ENCODE results near the gene PDCD1LG2.
"Not testable (repeated sequence)": the region's sequence is repeated elsewhere in the genome, so short reads cannot be mapped to it uniquely, and the experiment has no call there.

PDCD1LG2 gene

DNA sequence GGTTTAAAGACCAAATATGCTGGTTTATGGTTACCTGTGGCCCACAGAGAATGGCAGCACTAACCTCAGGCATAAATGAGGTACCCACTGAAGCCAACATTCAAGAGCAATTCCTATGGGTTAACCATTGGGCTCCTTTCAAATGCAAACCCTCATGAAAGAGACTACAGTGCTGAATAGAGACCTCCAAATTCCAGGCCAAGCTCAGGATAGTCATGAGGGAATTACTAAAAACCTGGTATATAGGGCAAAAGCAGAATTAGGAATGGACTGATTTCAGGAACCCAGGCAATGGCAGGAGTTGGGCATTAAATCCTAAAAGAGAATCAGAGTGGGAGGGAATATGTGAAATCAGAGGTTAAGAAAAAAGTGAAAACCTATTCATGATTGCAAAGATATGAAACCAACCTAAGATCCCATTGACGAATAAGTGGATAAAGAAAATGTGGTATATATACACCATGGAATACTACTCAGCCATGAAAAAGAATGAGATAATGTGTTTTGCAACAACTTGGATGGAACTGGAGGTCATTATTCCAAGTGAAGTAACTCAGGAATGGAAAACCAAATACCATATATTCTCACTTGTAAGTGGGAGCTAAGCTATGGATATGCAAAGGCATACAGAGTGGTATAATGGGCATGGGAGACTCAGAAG is 51.6 kb downstream of the PDCD1LG2 start:
- no peak for DNase-seq (ENCODE audit: low read depth, low spot score)
- no peak overlapping the region for H3K27ac ChIP-seq

DNA sequence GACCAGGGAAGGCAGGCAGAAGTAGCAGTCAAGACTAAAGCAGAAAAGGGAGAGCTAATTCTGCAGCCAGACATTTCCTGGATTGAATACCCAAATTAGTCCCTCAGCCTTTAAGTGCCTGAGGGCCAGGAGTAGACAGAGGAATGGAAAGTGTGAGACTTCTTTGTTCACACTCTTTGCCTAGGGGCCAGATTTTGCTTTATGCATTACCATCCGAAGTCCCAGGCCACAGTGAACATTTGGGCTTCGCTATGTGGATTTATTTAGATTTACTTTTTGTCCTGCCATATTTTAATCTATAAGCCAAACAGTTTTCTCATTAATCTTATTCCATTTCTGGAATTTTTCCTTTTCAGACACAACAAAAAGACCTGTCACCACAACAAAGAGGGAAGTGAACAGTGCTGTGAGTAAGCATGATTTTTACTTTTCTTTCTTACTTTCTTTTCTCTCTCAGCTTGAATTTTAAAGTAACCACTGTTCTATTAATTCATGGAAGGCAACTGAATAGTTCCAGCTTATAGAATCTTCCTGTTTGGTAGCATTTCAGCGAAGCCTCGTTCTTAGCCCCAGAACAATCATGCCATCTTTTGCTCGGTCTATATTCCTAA is 52.6 kb downstream of the PDCD1LG2 start:
- DNase-seq (ENCODE audit: low read depth, low spot score): no peak
- H3K27ac ChIP-seq: peak overlapping the region; percentile 97

DNA sequence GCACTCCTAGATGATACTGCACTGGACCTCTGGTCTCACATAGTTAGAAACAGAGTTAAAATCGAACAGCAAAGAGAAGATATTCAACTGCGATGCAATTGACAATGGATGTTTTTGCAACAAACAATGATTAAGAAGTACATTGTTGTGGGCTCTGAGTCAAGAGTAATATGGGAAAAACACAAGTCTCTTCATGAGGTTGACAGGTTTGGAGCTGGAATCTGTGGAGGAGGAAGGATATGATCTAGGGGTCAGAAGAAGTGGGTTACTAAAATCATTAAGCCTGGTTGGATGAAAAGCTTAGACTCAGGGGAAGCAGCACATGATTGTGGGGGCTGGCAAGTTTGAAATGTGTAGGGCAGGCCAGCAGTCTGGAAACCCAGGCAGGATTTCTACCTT is 53.1 kb downstream of the PDCD1LG2 start:
- DNase-seq (ENCODE audit: low read depth, low spot score): no peak
- peak overlapping the region; percentile 97 for H3K27ac ChIP-seq

DNA sequence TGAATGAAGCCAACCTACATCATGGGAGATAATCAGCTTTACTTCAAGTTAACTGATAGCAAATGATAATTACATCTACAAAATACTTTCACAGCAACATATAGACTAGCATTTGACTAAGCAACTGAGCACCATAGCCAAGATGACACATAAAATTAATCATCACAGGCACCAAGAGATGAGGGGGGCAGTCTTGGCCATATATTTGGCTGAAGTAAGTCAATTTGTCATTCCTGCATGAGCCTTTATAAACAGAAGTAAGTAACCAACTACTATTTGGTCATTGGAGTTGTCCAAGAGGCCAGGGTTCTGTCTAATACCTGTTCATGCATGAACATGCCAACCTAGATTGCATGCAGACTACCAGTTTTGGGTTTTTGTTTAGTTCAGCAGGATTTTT is 53.6 kb downstream of the PDCD1LG2 start:
- peak overlapping the region; percentile 97 for H3K27ac ChIP-seq
- peak; percentile 41 for DNase-seq (ENCODE audit: low read depth, low spot score)

DNA sequence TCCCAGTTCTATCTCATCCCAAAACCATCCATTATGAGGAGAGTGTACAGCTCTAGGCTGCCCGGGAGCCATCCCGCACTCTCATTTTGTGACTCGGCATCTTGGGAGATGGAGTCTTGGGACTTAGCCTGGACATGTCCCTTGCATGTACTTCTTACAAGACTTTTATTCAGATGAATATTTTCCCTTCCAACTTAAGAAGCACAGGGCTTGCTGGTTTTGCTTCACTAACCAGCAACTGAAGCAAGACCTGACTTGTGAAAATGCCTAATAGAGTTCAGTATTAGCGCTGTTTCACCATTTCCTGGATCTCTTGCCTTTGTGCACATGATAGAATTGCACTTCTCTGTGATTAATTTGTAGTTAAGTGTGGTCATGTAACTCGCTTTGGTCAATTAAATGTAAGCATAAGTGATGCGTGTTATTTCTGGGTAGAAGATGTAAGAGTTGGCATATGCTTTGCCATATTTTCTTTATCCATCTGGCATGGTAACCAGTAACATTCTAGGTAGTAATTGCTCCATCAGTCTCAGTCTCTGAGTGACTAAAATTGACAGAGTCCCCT is 55.8 kb downstream of the PDCD1LG2 start:
- peak; percentile 86 for DNase-seq (ENCODE audit: low read depth, low spot score)
- H3K27ac ChIP-seq: peak overlapping the region; percentile 97

DNA sequence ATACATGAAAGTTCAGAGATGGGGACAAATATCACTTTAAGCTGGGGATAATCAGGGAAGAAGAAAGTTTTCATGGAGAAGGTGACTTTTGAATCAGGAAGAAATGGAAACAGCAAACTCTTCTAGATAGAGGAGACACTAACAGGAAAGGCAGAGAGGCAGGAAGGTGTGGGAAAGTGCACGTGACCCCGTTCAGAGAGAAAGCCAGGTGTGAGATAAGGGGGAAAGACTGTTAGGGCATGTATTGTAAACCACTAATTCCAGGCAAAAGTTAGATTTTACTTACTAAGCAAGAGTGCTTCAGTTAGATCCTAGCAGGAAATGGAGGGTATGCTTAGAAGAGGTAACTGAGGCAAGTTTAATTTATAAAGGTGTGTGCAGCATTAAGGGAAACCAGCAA is 58.5 kb downstream of the PDCD1LG2 start:
- peak overlapping the region; percentile 7 for H3K27ac ChIP-seq
- no peak for DNase-seq (ENCODE audit: low read depth, low spot score)

DNA sequence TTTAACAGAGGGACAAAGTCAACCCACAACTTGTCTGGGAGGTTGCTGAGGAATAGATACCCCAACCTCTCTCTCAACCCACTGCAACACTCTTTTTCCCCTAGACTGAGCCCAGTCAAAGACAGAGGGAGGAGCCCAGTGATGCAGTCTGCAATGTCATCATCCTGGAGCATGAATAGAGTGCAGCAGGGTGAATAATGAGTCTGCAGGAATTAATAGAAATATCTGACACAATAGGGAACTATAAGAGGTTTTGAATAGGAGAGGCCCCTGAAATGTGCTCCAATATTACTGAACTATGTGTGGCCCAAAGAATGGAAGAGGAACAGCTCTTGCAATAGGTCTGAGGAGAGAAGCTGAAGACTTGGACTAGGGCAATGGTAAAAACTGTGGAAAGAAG is 59.1 kb downstream of the PDCD1LG2 start:
- no peak for DNase-seq (ENCODE audit: low read depth, low spot score)
- peak overlapping the region; percentile 7 for H3K27ac ChIP-seq

DNA sequence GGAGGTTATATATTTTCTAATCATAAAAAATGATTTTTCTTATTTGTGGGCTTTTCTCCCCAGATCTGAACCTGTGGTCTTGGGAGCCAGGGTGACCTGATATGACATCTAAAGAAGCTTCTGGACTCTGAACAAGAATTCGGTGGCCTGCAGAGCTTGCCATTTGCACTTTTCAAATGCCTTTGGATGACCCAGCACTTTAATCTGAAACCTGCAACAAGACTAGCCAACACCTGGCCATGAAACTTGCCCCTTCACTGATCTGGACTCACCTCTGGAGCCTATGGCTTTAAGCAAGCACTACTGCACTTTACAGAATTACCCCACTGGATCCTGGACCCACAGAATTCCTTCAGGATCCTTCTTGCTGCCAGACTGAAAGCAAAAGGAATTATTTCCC is 59.6 kb downstream of the PDCD1LG2 start:
- peak overlapping the region; percentile 7 for H3K27ac ChIP-seq
- no peak for DNase-seq (ENCODE audit: low read depth, low spot score)

DNA sequence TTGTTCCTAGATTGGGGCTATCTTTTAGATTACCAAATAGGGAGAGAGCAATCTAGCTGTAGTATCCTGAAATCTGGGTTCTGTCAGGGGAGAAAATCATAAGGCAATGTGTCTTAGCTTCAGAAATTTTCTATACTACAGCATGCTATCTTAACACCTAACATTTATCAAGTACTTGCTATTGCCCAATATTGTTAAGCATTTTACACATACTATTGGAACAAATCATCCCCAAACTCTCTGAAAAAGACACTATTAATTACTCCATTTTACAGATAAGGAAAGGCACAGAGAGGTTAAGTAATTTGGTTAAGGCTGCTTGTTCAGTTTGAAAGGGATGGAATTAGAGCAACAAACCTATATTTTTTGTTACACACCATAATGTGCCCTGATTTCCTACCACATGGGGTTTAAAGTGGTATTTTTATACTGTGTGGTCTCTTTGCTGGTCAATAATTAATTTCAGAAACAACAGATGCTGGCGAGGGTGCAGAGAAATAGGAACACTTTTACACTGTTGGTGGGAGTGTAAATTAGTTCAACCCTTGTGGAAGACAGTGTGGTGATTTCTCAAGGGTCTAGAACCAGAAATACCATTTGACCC is 61.4 kb downstream of the PDCD1LG2 start:
- no peak for DNase-seq (ENCODE audit: low read depth, low spot score)
- no peak overlapping the region for H3K27ac ChIP-seq

DNA sequence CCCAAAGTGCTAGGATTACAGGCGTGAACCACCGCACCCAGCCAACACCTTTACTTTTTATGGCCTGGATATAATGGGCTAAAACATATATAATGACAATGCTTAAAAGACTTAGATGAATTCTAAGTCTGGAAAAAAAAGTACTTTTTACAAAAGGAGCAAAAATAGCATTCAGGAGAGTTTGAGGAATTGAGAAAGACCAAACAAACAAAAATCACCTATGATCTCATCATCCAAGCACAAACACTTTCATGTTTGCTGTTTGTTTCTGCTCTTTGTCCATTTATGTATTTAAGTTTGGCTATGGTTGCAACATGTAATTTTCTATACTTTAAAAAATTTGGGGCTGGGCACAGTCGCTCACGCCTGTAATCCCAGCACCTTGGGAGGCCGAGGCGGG is 63.8 kb downstream of the PDCD1LG2 start:
- no peak overlapping the region for H3K27ac ChIP-seq
- DNase-seq (ENCODE audit: low read depth, low spot score): no peak

DNA sequence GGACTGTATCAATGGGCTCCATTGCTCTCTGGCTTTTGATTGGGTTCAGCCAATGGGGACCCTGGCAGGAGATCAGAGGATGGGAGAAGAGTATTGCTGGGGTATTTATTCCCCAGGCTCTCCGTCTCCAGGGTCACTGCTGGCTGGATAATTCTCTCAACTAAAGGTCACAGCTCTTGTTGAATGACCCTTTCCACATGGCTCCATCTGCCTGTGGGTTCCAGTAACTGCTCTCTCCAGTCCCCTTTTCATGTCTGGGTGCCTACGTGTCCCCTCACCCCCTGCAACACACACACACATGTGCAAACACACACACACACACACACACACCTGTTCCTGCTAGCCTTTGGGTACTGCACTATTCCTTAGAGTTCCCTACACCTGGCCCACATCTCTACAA is 64.7 kb downstream of the PDCD1LG2 start:
- no peak for DNase-seq (ENCODE audit: low read depth, low spot score)
- H3K27ac ChIP-seq: no peak overlapping the region

DNA sequence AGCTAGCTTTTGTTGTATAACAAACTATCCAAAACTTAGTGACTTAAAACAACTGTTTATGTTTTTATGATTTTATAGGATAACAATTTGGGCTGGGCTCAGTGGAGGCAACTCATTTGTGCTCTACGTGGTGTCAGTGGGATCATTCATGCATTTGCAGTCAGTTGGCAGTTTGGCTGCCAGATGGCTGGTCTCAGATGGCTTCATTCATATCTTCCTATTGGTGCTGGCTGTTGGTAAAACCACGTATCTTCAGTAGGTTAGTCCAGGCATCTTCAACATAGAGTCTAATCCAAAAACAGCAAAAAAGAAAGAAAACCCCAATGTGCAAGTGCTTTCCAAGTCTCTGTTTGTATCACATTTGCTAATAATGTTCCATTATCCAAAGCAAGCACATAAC is 66.9 kb downstream of the PDCD1LG2 start:
- H3K27ac ChIP-seq: no peak overlapping the region
- no peak for DNase-seq (ENCODE audit: low read depth, low spot score)

DNA sequence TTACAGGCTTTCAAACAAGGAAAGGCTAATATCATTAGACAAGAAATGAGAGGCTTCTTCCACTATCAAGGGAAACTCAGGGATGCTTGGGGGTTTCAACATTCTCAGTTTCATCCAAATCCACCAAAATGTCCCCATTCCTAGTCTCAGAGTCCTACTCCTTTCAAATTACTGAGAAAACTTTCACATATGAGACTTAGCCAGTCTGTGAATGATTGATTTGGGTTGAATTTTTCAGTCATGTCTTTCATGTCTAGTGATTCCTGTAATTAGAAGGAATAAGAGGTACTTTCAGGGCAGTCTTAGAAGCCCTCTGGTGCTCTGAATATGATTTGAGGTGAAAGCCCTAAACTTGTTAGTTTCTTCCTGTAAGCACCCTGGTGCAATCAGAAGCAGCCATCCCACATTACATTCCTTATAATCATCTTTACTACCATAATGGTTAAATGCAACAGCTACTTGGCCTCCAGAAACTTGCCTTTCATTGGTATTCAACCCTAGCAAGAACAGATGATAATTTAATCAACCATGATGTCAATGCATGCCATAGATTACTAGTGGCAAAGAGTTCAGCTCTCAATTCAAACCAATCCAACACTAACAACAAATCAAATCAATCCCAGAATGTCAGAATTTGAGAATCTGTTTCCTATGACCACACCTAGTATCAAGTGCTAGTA is 67.8 kb downstream of the PDCD1LG2 start:
- DNase-seq (ENCODE audit: low read depth, low spot score): no peak

DNA sequence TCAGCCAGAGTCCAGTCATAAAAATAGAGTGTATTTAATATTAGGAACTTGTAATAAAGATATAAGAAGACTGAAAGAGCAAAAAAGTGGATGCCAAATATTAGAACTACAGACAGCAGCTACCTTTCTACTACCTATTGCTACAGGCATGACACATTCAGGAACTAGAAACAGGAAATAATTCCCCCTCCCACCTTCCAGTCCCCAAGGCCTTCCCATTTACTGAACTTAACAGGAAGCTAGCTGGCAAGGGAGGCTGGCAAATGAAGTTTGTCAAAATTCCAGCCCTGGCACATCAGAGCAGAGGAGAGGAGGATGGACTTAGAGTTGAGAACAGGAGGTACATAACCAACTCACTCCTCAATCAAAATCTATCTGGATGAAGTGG is 68.4 kb downstream of the PDCD1LG2 start:
- peak overlapping the region; percentile 66 for H3K27ac ChIP-seq
- DNase-seq (ENCODE audit: low read depth, low spot score): no peak

More for the DNA sequence above, 67.8 kb downstream of the PDCD1LG2 start:
- peak overlapping the region; percentile 66 for H3K27ac ChIP-seq

DNA sequence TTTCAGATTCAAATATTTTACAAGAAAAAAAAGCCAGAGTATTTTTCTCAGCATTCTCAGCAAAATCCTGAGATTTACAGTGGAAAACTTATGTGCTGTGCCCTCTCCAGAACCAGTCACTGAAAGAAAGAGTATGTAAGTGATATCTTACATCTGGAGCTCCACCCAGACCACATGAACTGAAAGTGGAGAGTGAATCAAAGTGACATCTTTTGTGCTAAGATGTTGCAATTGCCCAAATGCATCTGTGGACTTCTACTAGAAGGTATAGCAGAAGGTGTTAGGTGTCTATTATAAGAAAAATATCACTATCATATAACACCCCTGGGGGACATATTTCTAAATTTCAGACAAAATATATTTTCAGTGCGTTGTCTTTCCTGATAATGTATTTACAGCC is 69.5 kb downstream of the PDCD1LG2 start:
- DNase-seq (ENCODE audit: low read depth, low spot score): no peak
- H3K27ac ChIP-seq: no peak overlapping the region

DNA sequence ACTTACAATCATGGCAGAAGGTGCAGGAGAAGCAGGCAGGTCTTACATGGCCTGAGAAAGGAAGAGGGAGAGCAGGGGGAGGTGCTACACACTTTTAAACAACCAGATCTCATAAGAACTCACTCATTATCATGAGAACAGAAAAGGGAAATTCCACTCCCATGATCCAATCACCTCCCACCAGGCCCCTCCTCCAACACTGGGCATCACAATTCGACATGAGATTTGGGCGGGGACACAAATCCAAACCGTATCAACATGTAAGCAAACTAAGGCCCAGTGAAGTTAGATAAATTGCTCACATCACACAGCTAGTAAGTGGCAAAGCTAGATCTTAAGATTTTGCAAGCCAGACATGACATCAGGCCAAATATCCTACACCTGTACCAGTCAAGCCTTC is 70.3 kb downstream of the PDCD1LG2 start:
- no peak overlapping the region for H3K27ac ChIP-seq
- DNase-seq (ENCODE audit: low read depth, low spot score): no peak

DNA sequence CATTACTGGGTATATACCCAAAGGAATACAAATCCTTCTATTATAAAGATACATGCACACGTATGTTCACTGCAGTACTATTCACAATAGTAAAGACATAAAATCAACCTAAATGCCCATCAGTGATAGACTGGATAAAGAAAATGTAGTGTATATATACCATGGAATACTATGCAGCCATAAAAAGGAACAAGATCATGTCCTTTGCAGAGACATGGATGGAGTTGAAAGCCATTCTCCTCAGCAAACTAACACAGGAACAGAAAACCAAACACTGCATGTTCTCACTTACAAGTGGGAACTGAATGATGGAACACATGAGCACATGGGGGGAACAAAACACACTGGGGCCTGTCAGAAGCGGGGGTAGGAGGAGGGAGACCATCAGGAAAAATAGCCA is 71.4 kb downstream of the PDCD1LG2 start:
- not testable (repeated sequence) for H3K27ac ChIP-seq; DNase-seq (ENCODE audit: low read depth, low spot score)

DNA sequence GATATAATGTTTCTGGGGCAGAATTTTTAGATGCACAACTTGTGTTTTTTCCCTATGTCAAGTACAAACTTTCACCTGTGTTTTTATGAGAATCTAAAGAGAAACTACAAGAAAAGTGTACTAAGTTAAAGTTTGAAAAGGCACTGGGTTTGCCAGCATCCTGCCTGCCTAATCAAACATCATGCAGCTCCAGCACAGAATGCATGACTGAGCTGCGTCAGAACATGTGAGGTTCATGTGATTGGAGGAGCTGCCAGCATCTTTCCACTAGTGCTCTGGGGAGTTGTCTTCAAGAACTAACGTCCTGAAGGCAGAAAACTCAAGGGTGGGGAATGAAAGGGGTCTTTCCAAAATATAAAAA is 72.5 kb downstream of the PDCD1LG2 start:
- no peak for DNase-seq (ENCODE audit: low read depth, low spot score)
- peak overlapping the region; percentile 60 for H3K27ac ChIP-seq

DNA sequence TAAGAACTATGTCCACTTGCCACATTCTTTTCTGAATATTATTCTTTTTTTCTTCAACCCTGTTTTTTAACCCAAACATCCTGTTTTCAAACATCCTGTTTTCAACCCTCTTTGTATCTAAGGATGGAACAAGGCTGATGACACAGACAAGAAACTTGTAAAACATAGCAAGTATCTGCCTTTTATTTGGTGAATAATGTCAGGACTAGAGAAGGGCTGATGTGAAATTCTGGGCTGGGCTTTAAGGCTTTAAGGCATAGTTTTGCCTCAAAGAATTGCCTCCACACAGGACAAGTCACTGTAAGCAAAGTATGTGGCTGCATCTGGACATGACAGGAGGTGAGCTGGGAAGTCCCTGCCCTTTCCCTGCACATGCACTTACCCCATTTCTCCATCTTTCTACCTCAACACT is 76.1 kb downstream of the PDCD1LG2 start:
- peak overlapping the region; percentile 80 for H3K27ac ChIP-seq
- DNase-seq (ENCODE audit: low read depth, low spot score): no peak

DNA sequence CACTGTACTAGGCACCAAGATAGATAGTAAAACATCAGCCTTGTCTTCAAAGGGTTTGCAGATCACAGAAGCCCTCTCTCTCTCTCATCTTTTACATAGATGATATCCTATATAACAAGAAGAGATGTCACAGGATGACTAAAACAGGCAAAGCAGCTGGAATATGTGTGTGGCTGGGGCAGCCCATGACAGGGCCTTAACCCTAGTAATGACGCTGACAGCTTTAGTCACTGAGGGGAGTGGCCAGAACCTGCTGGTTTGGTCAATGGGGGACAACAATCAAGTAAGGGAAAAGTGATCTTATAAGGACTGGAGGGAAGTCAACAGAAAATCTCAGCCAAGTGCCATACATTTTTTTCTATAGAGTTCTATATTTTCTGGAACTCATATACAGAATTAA is 76.7 kb downstream of the PDCD1LG2 start:
- DNase-seq (ENCODE audit: low read depth, low spot score): peak; percentile 59
- H3K27ac ChIP-seq: peak overlapping the region; percentile 80

DNA sequence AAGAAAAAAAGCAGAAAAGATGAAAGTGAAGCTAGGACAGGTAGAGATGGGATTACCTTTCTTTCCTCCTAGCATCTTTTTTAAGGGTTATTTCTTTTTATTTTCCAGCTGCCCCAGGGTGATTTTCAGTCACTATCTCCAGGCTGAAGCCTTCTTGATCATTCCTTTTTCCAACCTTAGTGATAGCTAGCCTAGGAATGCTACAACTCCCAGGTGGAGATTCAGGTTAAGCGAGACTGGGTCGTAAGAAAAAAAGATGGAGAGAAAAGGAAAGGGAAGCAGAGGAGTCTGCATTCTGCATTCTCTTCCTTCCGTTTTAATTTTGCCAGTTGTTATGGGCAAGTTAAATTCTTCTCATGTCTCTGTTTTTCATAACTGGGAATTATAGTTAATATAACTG is 81.9 kb downstream of the PDCD1LG2 start:
- DNase-seq (ENCODE audit: low read depth, low spot score): no peak
- peak overlapping the region; percentile 31 for H3K27ac ChIP-seq

Data from epithelial cell of prostate (primary cell).